Measurements from ENCODE around the gene CTTN. TPM values are rescaled to one million over a fixed set of nuclear protein-coding genes. Genes with fewer than 3 reads are reported as not detected.

CTTN gene
- total and polyA plus RNA-seq, 2 of the 13 experiments (the other 11 are each of a cell fraction or from before 2014, with no cell fraction given) = 84.4 to 114 TPM

DNA sequence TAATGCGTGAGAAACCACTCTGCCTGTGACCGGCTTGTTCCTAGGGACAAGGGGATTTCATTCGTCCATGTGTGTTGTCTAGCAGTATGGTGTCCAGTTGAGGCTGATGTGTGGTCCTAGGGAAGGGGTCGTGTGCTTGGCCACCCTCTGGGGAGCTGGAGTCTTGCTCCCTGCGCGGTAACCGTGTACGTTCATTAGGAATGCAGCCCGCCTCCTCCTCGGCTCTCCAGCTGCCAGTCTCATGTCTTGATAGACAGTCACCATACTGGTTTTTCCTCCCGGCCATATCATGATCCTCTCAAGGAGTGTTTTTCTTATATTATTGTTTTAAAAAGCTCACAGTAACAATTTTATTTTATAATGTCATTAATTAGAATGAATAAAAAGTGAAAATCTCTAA is 5.9 kb downstream of the CTTN start:
- Histone ChIP-seq H2AFZ (ENCODE audit: low read length) (no peak overlapping the region), H3K27ac (ENCODE audit: extremely low read length, insufficient read depth, low read length) (no peak overlapping the region), H3K4me2 (ENCODE audit: low read depth, low read length) (no peak overlapping the region), H3K27me3 (ENCODE audit: control insufficient read depth in 1 of 2, insufficient read depth in 2 of 2, low read length in 2 of 2) (no peaks in the 10 kb centered on the region; a peak in 1 of 5 replicates), H3K4me3 (replicated peaks in 1 of 3; ENCODE audit: insufficient read depth in 1 of 3, low read depth in 2 of 3, low read length in 3 of 3) (no peak overlapping the region), H3K36me3 (replicated peaks in 1 of 2; ENCODE audit: control insufficient read depth in 1 of 2, insufficient read depth in 2 of 2, low read length in 2 of 2) (peaks cover 21 to 44% of the 10 kb centered on the region in 2 experiments), H4K20me1 (ENCODE audit: insufficient read depth, low read length) (peaks cover 43% of the 10 kb centered on the region), H3K4me1 (ENCODE audit: insufficient read depth, low read length) (peaks cover 36% of the 10 kb centered on the region), H3K79me2 (ENCODE audit: insufficient read depth, low read length) (peaks cover 59% of the 10 kb centered on the region), H3K9ac (ENCODE audit: insufficient read depth, low read depth, low read length) (no peak overlapping the region), H3K9me3 (ENCODE audit: low read length) (no peaks in the 10 kb centered on the region)
- FAIRE-seq (no peak), DNase-seq (ENCODE audit: low spot score) (no peak), ATAC-seq (no peak)
- POLR2A ChIA-PET = no interaction called here
- in situ Hi-C loops (cut with HindIII; ENCODE audit: extremely low pct_ligation_motif_present, low pct_unique_long_range_greater_than_20kb) (no loop called here), intact Hi-C loops (cut with micrococcal nuclease; ENCODE audit: unreplicated experiment) (no loop called here)
- no TSS peak for BruUV-seq (replicated peaks)
- CTCF ChIA-PET (ENCODE audit: low intra/inter-chr PET ratio, low total read pairs) = no interaction called here
- WGBS (ENCODE audit: low lambda C conversion rate) = 95% methylated on average over 11 of the region's 11 CpGs
- TF ChIP-seq ZNF670 (CRISPR knock-in tag; IDR thresholded peaks at IDR 0.05; ENCODE audit: borderline replicate concordance) (no peak), MTA1 (CRISPR knock-in tag; IDR thresholded peaks at IDR 0.05; ENCODE audit: borderline replicate concordance) (no peak), RBM22 (optimal IDR thresholded peaks at IDR 0.05; ENCODE audit: low read length) (no peak), EHMT2 (IDR thresholded peaks at IDR 0.05; ENCODE audit: borderline replicate concordance, low read depth, low read length) (no peak), NCOA2 (CRISPR knock-in tag; IDR thresholded peaks at IDR 0.05) (no peak), KLF6 (CRISPR knock-in tag; IDR thresholded peaks at IDR 0.05) (no peak), ZFP41 (CRISPR knock-in tag; IDR thresholded peaks at IDR 0.05; ENCODE audit: borderline replicate concordance) (no peak)
- TF ChIP-seq, protein P1, sequence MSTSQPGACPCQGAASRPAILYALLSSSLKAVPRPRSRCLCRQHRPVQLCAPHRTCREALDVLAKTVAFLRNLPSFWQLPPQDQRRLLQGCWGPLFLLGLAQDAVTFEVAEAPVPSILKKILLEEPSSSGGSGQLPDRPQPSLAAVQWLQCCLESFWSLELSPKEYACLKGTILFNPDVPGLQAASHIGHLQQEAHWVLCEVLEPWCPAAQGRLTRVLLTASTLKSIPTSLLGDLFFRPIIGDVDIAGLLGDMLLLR (CRISPR knock-in tag; IDR thresholded peaks at IDR 0.05) = no peak
- TF ChIP-seq, protein P2, sequence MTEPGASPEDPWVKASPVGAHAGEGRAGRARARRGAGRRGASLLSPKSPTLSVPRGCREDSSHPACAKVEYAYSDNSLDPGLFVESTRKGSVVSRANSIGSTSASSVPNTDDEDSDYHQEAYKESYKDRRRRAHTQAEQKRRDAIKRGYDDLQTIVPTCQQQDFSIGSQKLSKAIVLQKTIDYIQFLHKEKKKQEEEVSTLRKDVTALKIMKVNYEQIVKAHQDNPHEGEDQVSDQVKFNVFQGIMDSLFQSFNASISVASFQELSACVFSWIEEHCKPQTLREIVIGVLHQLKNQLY (CRISPR knock-in tag; IDR thresholded peaks at IDR 0.05) = no peak
- TF ChIP-seq, protein P3, sequence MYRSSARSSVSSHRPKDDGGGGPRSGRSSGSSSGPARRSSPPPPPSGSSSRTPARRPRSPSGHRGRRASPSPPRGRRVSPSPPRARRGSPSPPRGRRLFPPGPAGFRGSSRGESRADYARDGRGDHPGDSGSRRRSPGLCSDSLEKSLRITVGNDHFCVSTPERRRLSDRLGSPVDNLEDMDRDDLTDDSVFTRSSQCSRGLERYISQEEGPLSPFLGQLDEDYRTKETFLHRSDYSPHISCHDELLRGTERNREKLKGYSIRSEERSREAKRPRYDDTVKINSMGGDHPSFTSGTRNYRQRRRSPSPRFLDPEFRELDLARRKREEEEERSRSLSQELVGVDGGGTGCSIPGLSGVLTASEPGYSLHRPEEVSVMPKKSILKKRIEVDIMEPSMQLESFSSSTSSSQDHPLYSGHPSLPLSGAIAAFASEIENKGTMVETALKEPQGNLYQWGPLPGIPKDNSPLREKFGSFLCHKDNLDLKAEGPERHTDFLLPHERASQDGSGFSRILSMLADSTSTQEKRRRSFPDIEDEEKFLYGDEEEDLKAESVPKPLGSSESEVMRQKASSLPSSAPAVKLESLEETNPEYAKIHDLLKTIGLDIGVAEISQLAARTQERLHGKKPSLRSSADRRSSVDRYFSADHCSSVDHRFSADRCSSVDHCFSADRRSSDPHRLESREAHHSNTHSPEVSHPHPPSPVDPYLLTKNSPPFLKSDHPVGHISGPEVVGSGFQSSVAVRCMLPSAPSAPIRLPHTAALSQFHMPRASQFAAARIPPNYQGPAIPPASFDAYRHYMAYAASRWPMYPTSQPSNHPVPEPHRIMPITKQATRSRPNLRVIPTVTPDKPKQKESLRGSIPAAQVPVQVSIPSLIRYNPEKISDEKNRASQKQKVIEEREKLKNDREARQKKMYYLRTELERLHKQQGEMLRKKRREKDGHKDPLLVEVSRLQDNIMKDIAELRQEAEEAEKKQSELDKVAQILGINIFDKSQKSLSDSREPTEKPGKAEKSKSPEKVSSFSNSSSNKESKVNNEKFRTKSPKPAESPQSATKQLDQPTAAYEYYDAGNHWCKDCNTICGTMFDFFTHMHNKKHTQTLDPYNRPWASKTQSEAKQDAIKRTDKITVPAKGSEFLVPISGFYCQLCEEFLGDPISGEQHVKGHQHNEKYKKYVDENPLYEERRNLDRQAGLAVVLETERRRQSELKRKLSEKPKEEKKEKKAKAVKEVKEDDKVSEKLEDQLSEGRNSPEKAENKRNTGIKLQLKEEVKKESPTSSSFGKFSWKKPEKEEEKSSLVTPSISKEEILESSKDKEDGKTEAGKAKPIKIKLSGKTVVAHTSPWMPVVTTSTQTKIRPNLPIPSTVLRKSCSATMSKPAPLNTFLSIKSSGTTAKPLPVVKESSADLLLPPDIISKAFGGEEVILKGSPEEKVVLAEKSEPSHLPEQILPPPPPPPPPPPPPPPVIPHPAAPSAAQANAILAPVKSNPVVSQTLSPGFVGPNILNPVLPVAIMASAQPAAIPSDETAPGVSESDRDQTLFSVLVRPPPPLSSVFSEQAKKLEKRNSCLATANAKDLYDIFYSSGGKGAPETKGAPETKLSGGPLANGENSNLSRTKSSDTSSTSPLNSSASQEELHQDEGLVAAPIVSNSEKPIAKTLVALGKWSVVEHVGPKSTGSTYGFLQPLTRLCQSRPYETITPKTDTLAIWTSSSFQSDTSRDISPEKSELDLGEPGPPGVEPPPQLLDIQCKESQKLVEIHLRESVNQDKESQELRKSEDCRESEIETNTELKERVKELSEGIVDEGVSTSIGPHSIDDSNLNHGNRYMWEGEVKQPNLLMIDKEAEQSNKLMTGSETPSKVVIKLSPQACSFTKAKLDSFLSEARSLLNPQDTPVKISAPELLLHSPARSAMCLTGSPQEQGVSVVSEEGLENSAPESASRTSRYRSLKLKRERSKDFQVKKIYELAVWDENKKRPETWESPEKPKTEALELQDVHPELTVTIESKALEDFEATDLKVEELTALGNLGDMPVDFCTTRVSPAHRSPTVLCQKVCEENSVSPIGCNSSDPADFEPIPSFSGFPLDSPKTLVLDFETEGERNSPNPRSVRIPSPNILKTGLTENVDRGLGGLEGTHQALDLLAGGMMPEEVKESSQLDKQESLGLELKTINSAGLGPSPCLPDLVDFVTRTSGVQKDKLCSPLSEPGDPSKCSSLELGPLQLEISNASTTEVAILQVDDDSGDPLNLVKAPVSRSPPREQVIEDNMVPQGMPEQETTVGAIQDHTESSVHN (CRISPR knock-in tag; IDR thresholded peaks at IDR 0.05) = no peak
- TF ChIP-seq, protein P4, sequence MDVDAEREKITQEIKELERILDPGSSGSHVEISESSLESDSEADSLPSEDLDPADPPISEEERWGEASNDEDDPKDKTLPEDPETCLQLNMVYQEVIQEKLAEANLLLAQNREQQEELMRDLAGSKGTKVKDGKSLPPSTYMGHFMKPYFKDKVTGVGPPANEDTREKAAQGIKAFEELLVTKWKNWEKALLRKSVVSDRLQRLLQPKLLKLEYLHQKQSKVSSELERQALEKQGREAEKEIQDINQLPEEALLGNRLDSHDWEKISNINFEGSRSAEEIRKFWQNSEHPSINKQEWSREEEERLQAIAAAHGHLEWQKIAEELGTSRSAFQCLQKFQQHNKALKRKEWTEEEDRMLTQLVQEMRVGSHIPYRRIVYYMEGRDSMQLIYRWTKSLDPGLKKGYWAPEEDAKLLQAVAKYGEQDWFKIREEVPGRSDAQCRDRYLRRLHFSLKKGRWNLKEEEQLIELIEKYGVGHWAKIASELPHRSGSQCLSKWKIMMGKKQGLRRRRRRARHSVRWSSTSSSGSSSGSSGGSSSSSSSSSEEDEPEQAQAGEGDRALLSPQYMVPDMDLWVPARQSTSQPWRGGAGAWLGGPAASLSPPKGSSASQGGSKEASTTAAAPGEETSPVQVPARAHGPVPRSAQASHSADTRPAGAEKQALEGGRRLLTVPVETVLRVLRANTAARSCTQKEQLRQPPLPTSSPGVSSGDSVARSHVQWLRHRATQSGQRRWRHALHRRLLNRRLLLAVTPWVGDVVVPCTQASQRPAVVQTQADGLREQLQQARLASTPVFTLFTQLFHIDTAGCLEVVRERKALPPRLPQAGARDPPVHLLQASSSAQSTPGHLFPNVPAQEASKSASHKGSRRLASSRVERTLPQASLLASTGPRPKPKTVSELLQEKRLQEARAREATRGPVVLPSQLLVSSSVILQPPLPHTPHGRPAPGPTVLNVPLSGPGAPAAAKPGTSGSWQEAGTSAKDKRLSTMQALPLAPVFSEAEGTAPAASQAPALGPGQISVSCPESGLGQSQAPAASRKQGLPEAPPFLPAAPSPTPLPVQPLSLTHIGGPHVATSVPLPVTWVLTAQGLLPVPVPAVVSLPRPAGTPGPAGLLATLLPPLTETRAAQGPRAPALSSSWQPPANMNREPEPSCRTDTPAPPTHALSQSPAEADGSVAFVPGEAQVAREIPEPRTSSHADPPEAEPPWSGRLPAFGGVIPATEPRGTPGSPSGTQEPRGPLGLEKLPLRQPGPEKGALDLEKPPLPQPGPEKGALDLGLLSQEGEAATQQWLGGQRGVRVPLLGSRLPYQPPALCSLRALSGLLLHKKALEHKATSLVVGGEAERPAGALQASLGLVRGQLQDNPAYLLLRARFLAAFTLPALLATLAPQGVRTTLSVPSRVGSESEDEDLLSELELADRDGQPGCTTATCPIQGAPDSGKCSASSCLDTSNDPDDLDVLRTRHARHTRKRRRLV (CRISPR knock-in tag; IDR thresholded peaks at IDR 0.05) = no peak

All from HepG2 (cell line).